ENCODE data around the gene GLI3.

Gene GLI3

DNA sequence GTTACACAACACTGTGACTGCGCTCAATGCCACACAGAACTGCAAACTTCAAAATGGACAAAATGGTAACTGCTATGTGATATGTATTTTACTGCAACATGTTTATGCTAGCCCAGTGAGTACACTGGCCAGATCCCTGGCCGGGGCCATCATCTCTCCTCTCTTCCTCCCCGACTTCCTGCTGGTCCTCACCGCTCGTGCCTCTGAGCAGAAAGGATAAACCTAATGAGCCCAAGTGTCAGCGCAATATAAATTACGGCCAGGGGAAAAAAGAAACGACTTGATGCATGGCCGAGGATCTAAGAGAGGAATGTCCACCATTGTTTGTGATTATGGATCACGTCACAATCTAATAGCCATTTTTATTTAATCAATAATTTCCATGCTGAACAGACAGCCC is 225.2 kb downstream of the GLI3 start:
- H3K27ac Mint-ChIP-seq, result no peak overlapping the region
- no peak overlapping the region for H3K4me3 Mint-ChIP-seq
- no peaks in the 10 kb centered on the region for H3K36me3 Mint-ChIP-seq (ENCODE audit: low read depth)
- intact Hi-C loops (cut with micrococcal nuclease), result no loop called here
- H3K27me3 Mint-ChIP-seq, result peaks cover 1% of the 10 kb centered on the region
- peaks cover 10% of the 10 kb centered on the region for H3K9me3 Mint-ChIP-seq
- no peaks in the 10 kb centered on the region for H3K4me1 Mint-ChIP-seq (ENCODE audit: low read depth)

DNA sequence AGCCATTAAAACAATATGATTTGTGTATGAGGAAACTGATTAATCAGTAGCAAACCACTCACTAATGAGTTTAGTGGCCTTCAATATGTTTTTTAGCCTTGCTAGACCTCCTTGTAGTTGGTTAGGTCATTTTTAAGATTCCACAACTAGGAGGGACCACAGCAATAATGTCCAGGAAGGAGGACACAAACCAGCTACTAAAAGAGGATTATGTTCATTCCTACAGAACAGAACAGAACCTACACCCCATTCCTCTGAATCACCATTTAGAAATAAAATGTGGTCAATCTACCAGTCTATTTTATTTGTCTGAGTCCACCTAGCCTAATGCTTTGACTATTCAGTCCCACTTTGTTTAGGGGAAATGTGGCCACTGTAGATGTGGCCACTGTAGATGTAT is 226.3 kb downstream of the GLI3 start:
- H3K27ac Mint-ChIP-seq, result no peak overlapping the region
- no peaks in the 10 kb centered on the region for H3K36me3 Mint-ChIP-seq (ENCODE audit: low read depth)
- intact Hi-C loops (cut with micrococcal nuclease), result no loop called here
- peaks cover 10% of the 10 kb centered on the region for H3K9me3 Mint-ChIP-seq
- no peak overlapping the region for H3K4me3 Mint-ChIP-seq
- no peaks in the 10 kb centered on the region for H3K4me1 Mint-ChIP-seq (ENCODE audit: low read depth)
- H3K27me3 Mint-ChIP-seq, result peaks cover 3% of the 10 kb centered on the region

DNA sequence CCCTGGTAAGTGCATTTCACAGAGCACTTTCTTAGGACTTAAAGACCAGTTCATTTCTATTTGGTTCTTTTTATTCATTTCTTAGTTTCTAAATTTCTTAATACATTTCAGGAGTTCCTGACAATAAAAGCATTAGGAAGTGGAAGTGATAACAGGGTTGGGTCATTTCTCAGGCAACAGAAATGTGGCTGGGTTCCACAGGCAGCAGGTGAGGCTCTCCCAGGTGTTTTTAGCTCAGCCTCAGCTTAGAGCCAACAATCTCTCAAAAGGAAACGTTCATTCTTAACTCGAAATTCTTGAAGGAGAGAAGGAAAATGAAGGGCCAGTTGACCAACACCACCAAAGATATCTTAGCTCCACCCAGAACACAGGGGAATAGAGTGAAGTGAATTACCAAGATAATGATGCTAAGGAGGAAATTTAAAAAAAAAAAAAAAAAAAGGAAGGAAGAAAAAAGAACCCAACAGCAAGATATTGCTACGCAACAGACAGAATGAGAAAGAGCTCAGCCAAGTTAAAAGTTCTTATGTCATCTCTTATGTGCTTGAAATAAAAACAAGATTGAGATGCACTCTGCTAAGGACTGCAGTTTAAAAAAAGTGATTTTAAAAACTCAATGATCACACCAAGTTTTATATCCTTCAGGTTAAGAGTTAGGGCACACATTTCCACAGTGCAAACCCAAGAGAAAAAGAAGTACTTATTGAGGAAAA is 230.1 kb downstream of the GLI3 start:
- no peaks in the 10 kb centered on the region for H3K36me3 Mint-ChIP-seq (ENCODE audit: low read depth)
- H3K27ac Mint-ChIP-seq, result no peak overlapping the region
- H3K27me3 Mint-ChIP-seq, result peaks cover 3% of the 10 kb centered on the region
- no peaks in the 10 kb centered on the region for H3K4me1 Mint-ChIP-seq (ENCODE audit: low read depth)
- intact Hi-C loops (cut with micrococcal nuclease), result no loop called here
- H3K4me3 Mint-ChIP-seq, result no peak overlapping the region
- H3K9me3 Mint-ChIP-seq, result no peaks in the 10 kb centered on the region

DNA sequence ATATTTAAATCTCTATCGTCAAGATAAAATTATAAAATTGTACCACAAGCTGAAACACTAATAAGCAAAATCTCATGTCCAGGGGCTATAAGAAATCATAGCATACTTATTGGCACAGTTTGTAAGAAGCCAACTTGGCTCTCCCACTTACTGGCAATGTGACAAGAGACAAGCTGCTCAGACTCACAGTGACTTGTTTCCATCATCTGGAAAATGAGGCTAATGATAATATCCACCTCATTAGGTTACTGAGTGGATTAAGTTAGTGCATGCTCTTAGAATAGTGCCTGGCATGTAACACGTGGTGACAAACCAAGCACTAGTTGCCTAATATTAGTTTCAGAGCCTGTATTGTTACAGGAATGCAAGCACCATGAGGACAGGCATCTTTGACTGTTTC is 234.4 kb downstream of the GLI3 start:
- Mint-ChIP-seq H3K4me3 (no peak overlapping the region), H3K9me3 (no peaks in the 10 kb centered on the region), H3K27ac (no peak overlapping the region), H3K4me1 (ENCODE audit: low read depth) (no peaks in the 10 kb centered on the region), H3K36me3 (ENCODE audit: low read depth) (no peaks in the 10 kb centered on the region), H3K27me3 (peaks cover 9% of the 10 kb centered on the region)
- intact Hi-C loops (cut with micrococcal nuclease), result no loop called here

DNA sequence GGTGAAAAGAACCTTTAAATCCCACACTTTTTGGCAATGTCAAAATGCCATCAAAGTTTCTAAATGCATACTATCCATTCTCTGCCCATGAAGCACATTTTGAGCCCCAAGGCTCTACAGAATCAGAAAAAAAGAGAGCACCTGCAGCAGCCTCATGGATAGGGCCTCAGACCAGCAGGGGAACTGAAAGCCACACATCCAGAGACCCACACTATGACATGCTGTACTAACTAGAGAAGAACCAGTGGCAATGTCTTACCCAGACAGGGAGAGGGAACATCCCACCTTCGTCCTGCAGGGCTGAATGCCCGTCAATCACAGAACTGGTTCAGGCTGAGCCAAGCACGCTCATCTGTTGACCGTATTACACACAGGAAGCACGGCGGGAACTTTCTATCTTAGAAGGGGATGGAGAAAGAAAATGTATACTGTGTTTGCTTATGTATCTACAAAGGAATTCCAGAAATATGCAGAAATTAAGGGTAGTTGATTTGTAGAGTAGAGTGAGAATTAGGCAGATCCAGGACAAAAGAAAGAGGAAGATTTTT is 237.2 kb downstream of the GLI3 start:
- no peak overlapping the region for H3K4me3 Mint-ChIP-seq
- H3K27ac Mint-ChIP-seq, result no peak overlapping the region
- H3K27me3 Mint-ChIP-seq, result peaks cover 9% of the 10 kb centered on the region
- H3K4me1 Mint-ChIP-seq (ENCODE audit: low read depth), result no peaks in the 10 kb centered on the region
- intact Hi-C loops (cut with micrococcal nuclease), result no loop called here
- no peaks in the 10 kb centered on the region for H3K9me3 Mint-ChIP-seq
- no peaks in the 10 kb centered on the region for H3K36me3 Mint-ChIP-seq (ENCODE audit: low read depth)

DNA sequence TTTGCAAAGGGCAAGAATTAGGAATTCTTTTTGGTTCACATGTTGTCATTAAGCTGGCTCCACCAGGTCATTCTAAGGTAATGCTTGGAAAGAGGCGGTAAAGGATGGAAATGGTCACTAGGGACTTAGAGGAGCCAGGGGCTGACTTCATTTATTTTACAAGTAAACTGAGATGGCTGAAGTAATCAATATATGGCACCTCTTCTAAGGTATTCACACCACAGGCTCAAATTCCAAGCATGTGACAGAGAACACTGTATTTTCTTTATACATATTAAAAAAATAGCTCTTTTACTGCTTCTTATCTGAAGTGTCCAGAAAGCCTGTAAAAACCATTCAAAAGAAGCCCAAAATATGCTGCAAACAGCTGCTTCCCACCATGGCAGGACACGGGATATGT is 239.0 kb downstream of the GLI3 start:
- H3K4me1 Mint-ChIP-seq (ENCODE audit: low read depth), result peaks cover 5% of the 10 kb centered on the region
- no peak overlapping the region for H3K27ac Mint-ChIP-seq
- no peaks in the 10 kb centered on the region for H3K36me3 Mint-ChIP-seq (ENCODE audit: low read depth)
- intact Hi-C loops (cut with micrococcal nuclease), result no loop called here
- H3K27me3 Mint-ChIP-seq, result peaks cover 9% of the 10 kb centered on the region
- no peaks in the 10 kb centered on the region for H3K9me3 Mint-ChIP-seq
- no peak overlapping the region for H3K4me3 Mint-ChIP-seq

DNA sequence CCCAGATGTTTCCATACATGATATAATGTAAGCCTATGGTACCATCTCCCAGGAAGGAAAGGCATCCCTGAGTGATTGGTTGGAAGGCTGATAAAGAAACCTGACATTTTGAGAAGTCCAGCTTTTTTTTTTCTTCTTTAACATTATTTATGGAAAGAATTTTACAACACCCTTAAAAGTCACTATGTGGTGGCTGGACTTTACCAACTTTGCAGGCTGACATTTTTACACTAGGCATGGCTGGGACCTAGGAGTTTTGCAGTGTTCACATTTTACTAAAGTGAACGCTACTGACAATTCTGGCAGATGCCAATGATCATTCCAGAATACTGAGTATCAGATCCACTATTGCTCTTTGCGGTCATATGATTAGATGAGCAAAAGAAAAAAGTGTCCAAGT is 239.9 kb downstream of the GLI3 start:
- no peaks in the 10 kb centered on the region for H3K36me3 Mint-ChIP-seq (ENCODE audit: low read depth)
- intact Hi-C loops (cut with micrococcal nuclease), result no loop called here
- no peak overlapping the region for H3K27ac Mint-ChIP-seq
- H3K27me3 Mint-ChIP-seq, result peaks cover 10% of the 10 kb centered on the region
- no peaks in the 10 kb centered on the region for H3K9me3 Mint-ChIP-seq
- H3K4me1 Mint-ChIP-seq (ENCODE audit: low read depth), result peaks cover 5% of the 10 kb centered on the region
- no peak overlapping the region for H3K4me3 Mint-ChIP-seq

DNA sequence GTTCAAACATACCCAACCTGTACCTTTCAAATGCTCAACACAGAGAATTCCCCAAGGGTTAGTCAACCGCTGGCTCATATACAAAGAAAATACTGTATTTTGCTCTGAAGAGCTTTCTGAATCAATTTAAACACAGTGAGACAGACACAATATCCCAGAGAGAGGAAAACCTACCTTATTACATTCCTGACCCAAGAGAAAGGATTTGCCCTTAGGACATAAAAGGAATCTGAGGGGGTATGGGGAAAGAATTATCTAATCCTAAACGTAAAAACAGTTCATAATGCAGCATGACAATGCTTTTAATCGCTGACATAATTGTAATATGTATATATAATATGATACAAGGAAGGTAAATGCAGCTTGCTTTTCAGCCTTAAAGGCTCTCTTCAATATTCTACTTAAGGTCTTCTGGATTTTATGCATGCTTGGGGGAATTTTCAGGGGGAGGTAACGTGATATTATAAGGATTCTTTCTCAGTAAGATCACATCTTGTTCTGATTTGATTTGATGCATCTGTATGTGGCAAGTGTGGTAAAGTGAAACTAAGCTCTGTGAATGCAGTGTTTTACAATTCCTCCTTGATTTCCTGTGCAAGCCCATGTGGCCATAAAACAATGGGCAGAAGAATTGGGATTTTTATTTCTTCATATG is 240.5 kb downstream of the GLI3 start:
- no peaks in the 10 kb centered on the region for H3K9me3 Mint-ChIP-seq
- no peaks in the 10 kb centered on the region for H3K36me3 Mint-ChIP-seq (ENCODE audit: low read depth)
- H3K27me3 Mint-ChIP-seq, result peaks cover 10% of the 10 kb centered on the region
- H3K27ac Mint-ChIP-seq, result no peak overlapping the region
- peaks cover 5% of the 10 kb centered on the region for H3K4me1 Mint-ChIP-seq (ENCODE audit: low read depth)
- intact Hi-C loops (cut with micrococcal nuclease), result no loop called here
- no peak overlapping the region for H3K4me3 Mint-ChIP-seq

DNA sequence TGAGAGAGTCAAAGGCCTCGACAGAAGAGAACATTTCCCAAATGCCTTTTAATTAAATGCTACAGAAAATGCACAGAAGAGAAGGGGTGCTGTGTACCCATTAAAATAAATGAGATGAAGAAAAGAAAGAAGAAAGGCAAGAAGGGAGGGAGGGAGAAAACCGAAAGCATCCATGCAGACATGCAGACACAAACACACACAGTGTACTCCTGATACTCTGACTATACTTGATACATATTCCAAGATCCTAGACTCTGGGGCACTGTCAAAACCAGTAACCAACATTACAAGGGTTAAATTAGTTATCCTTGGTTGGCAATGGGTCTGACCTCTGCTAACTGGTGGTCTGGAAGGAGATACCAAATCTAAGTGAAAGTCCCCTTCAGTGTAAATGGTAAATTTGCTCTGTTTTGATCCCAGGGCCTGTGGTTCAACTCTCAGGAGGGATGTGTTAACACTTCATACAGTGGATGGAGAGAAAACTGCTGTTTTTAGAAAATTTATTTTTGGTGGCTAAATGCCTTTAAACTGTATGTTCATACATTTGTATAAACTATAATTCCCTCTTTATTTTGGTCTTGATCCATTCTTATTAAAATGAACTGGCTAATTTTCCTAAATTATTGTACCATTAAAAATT is 241.3 kb downstream of the GLI3 start:
- Mint-ChIP-seq H3K27me3 (peaks cover 10% of the 10 kb centered on the region), H3K4me1 (ENCODE audit: low read depth) (peaks cover 5% of the 10 kb centered on the region), H3K9me3 (no peaks in the 10 kb centered on the region), H3K36me3 (ENCODE audit: low read depth) (no peaks in the 10 kb centered on the region), H3K27ac (no peak overlapping the region), H3K4me3 (no peak overlapping the region)
- intact Hi-C loops (cut with micrococcal nuclease), result no loop called here

DNA sequence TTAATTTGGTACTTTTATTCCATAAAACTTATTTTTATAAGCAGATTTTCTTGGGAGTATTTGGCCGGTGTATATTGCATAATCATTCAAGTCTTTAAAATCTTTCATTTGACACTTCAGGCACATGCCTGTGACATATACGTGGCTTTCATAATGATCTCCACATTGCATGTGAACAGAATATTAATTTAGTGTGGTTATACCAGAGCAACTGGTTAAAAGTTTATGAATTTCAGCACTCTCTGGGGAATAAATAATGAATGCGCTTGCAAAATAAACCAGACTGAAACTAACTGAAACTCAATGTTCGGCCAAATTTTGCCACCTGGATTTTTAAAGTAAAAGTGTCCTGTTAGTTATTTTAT is 242.3 kb downstream of the GLI3 start:
- H3K4me1 Mint-ChIP-seq (ENCODE audit: low read depth), result peaks cover 5% of the 10 kb centered on the region
- H3K36me3 Mint-ChIP-seq (ENCODE audit: low read depth), result no peaks in the 10 kb centered on the region
- H3K27me3 Mint-ChIP-seq, result peaks cover 4% of the 10 kb centered on the region

DNA sequence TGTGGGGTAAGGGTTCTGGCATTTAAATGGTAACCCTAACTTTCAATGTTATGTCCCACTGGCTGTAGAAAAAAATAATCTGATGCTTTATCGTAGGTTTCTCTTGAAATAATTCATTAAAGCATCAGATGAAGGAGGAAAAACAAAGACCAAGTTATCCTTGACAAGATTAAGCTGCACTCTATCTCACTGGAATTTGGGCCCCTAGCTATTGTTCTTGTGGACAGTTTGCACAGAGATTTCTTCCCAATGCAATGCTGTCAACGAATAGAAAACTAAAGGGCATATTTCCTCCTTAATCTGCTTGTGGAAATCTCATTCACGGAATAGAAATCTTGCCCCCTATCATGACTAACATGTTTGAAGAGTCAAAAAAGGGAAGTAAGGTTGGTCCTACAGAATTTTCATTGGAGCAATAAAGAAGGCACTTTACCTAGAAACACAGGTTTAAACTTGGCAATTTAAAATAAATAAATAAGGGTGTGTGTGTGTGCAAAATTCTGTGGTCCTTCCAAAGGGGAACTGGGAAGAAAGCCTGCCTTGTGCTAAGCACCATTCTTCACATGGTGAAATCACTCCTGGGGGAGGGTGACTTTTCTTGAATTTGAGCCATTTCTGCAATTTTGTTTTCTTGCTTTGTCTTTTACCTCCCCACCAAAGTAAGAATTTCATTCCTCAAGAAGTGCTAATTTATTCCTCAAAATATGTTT is 242.8 kb downstream of the GLI3 start:
- no peaks in the 10 kb centered on the region for H3K9me3 Mint-ChIP-seq
- intact Hi-C loops (cut with micrococcal nuclease), result no loop called here
- H3K27me3 Mint-ChIP-seq, result peaks cover 4% of the 10 kb centered on the region
- H3K36me3 Mint-ChIP-seq (ENCODE audit: low read depth), result no peaks in the 10 kb centered on the region
- peaks cover 5% of the 10 kb centered on the region for H3K4me1 Mint-ChIP-seq (ENCODE audit: low read depth)
- H3K27ac Mint-ChIP-seq, result no peak overlapping the region
- no peak overlapping the region for H3K4me3 Mint-ChIP-seq

More for the DNA sequence above, 242.3 kb downstream of the GLI3 start:
- no peak overlapping the region for H3K27ac Mint-ChIP-seq
- intact Hi-C loops (cut with micrococcal nuclease), result no loop called here
- no peaks in the 10 kb centered on the region for H3K9me3 Mint-ChIP-seq
- H3K4me3 Mint-ChIP-seq, result no peak overlapping the region

DNA sequence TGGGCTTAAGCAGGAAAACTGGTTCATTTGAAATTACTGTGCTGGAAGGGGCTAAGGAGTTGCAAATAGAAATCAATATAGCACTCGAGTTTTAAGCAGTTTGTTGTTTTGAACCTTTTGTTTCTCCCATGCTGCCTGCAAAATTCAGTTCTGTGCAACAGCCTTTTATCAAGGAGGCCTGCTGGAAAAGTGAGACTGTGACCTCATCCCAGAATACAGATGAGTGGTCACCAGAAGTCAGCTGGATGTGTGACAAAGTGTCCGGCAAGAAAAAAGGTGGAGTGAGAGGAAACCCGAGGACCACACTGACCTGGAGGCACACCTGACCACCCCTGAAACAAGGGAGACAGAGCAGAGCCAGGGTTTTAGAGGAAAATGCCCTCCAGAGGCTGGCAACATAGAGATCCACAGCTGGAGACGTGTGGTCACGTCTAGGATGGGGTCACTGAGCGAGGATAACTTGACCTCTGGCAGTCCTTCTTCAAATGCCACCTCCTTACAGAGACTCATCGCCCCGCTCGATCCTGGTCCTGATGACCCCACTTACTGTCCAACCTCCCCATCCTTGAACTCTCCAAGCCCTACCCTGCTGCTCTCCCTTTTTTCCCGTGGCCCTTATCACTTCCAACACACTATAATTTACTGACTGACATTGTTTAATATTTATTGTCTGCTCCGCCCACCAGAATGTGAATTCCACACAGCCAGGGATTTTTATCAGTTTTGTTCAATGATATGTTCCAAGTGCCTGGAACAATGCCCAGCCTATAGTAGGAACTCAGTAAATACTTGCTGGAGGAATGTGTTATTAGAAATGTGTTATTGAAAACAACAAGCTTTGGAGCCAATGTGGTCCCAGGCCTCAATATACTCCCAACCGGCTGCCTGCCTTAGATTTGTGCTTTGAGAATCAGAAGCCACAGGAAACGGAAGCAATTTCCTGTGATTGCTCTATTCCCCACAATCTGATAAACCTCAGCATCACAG is 243.8 kb downstream of the GLI3 start:
- H3K27ac Mint-ChIP-seq, result no peak overlapping the region
- H3K4me1 Mint-ChIP-seq (ENCODE audit: low read depth), result peaks cover 5% of the 10 kb centered on the region
- no peaks in the 10 kb centered on the region for H3K9me3 Mint-ChIP-seq
- intact Hi-C loops (cut with micrococcal nuclease), result no loop called here
- H3K36me3 Mint-ChIP-seq (ENCODE audit: low read depth), result no peaks in the 10 kb centered on the region
- peaks cover 6% of the 10 kb centered on the region for H3K27me3 Mint-ChIP-seq
- no peak overlapping the region for H3K4me3 Mint-ChIP-seq

DNA sequence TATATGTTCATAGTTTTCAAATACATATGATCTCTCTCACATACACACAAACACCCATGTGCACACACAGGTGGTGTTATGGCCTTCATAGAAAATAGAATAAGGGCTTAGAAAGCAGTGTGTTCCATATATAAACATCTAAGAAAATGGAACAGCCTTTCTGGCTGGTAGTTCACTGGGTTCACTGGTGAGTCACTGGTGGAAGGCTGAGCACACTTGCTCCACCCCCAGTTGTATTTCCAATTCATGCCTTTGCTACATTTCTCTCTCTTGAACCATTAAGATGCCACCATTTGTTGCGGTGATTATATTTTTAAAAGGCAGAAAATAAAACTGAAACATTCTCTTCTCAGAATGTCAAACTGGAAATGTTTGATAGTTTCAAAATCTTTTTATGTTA is 252.1 kb downstream of the GLI3 start:
- peaks cover 2% of the 10 kb centered on the region for H3K27me3 Mint-ChIP-seq
- no peak overlapping the region for H3K4me3 Mint-ChIP-seq
- no peaks in the 10 kb centered on the region for H3K9me3 Mint-ChIP-seq
- H3K27ac Mint-ChIP-seq, result no peak overlapping the region
- intact Hi-C loops (cut with micrococcal nuclease), result no loop called here
- no peaks in the 10 kb centered on the region for H3K36me3 Mint-ChIP-seq (ENCODE audit: low read depth)
- no peaks in the 10 kb centered on the region for H3K4me1 Mint-ChIP-seq (ENCODE audit: low read depth)
